GM21786 (cell line): Measurements from ENCODE around the gene EFCAB9.
A peak's percentile ranks its signal among the peaks of the same experiment; 100 is the strongest.
"Not testable (repeated sequence)": the region's sequence is repeated elsewhere in the genome, so short reads cannot be mapped to it uniquely, and the experiment has no call there.

Experiments used
- ATAC-seq: cut with Tn5 transposase; IDR thresholded peaks from one replicate; pipeline ENCODE4 v1.9.1; 2021; ENCODE audit not compliant: unreplicated experiment

EFCAB9 gene

GRCh38 chr5:172193872-172194271, at the start of gene EFCAB9:
TSS of gene EFCAB9 (plus strand) at chr5:172194172. CDS start at chr5:172194173, 1 bp downstream.
- ATAC-seq: no peak

GRCh38 chr5:172144291-172144815, 49.6 kb upstream of the EFCAB9 start:
- peak; percentile 75 for ATAC-seq

DNA sequence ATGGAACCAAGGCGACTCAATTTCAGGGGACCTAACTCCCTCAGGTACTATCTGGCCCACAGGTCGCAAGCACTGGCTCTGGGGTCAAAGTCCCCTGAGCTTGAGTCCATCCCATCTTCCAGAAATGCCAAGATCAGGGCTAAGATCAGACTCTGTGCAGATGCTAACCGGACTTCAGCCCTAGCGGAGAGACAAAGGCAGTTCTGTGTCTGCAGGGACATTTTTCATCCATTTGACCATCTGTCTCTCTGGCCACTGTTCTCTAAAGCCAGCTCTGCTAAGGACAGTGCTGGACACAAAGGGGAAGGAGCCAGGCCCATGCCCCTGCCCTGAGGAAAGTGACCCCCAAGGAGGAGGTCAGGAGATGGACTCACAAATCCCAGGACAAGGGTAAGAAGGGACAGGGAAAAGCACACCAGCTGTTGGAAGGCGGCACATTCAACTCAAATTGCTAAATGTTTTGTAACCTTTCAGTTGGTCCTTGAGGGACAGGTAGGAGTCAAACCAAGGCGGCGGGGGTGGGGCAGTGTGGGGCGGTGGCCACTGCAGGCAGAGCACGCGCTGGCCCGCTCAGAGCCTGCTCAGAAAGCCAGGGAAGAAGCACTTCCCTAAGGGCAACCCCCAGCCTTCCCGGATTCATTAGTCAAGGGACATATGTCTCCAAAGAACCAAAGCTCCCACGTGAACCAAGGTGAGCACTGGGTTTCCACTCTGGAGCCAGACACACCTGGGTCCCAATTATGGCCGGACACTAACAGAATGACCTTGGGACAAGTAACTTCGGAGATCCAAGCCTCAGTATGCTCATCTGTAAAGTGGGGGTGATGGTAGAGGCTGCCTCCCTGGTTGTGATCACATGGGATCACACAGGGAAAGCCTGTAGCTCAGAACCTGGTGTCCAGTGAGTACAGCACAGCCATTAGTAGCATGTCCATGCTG, 48.8 kb upstream of the EFCAB9 start:
- ATAC-seq: no peak

DNA sequence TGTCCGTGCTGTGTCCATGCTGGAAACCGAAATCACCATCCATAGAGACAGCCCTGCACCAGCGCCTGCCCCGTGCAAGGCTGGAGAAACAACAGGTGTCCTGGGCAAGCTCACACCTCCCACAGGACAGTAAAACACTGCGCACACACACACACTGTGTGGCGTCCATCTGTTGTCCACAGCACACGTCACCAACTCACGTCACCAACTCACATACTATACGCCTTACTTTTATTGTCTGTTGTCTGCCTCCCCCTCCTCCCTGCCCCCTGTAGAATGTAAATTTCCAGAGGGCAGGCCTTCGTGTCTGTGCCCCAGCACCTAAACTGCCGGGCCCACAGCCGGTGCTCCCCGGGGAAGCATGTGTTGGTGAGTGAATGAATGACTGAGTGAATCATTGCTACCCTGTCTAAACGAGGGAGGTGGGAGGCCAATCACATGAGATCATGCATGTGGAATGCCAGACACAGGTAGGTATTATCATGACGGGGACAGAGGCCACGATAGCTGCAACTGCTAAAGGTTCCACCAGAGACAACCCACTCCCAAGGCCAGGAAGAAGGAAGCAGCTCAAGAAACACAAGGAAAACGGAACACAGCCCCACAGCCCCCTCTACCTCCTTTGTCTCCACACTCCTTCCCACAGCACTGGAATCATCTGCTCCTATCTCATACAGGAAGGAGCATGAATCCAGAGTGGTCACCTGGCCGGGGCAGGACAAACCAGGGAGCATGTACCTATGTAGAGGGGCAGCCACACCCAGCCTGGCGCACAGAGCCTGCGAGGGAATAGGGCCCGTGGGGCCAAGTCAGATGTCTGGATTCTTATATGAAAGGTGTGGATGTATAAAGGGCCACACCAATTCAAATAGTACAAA, 47.9 kb upstream of the EFCAB9 start:
- ATAC-seq: no peak

GRCh38 chr5:172146748-172147092, 47.3 kb upstream of the EFCAB9 start:
- no peak for ATAC-seq

- ATAC-seq: no peak
Observed at GRCh38 chr5:172147857-172148256, 46.1 kb upstream of the EFCAB9 start.

GRCh38 chr5:172148381-172148780, 45.6 kb upstream of the EFCAB9 start:
- no peak for ATAC-seq

DNA sequence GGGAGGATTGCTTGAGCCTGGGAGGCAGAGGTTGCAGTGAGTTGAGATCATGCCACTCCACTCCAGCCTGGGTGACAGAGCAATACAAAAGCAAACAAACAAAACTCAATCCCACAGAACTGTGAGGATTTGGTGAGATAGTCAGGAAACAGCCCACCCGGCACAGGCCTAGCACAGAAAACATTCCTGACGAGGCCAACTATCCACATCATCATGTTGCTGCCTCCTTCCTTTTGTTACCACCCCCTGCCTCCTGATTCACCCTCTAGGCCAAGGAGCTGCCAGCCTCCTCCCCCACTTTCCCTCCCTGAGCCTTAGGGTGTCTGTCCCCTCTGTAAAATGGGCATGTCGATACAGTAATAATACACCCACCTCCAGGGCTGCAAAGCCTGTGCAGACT, 44.9 kb upstream of the EFCAB9 start:
- ATAC-seq: no peak

- ATAC-seq: not testable (repeated sequence)
Observed at GRCh38 chr5:172149481-172149880, 44.5 kb upstream of the EFCAB9 start.

DNA sequence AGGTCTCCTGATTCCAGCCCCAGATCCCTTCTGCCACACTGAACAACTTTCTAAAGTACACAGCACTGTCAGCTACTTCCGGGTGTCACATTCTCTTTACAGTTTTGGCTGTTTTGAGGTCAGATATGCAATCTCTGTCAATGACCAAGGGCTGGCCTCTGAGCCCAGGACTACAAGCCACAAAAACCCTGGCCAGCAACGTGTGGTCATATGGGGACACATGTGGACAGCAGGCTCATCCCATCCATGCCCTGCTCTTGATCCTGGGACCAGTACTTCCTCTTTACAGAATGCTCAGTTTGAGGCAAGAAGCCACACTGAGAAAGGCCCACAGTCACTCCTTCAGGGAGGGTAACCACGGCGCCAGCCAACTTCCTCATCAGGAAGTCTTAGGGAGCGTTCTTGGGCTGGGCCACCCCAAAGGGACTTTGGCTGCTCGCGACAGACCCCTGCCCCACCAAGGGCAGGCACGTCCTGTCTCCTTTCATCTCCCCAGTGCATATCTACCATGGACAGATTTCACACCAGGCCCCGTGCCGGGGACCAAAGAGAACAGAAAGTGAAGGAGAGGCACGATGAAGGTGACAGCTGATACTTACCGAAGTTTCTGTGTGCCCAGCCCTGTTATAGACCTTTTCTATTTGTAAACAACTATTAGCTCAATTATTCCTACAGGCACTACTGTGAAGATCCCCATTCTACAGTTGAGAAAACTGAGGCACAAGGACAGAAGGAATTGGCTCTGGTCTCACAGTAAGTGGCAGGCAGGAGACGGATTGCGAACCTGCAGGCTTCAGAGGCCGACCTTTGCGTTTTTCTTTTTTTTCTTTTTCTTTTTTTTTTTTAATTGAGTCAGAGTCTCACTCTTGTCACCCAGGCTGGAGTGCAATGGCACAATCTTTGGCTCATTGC, 43.2 kb upstream of the EFCAB9 start:
- ATAC-seq: peak; percentile 66

DNA sequence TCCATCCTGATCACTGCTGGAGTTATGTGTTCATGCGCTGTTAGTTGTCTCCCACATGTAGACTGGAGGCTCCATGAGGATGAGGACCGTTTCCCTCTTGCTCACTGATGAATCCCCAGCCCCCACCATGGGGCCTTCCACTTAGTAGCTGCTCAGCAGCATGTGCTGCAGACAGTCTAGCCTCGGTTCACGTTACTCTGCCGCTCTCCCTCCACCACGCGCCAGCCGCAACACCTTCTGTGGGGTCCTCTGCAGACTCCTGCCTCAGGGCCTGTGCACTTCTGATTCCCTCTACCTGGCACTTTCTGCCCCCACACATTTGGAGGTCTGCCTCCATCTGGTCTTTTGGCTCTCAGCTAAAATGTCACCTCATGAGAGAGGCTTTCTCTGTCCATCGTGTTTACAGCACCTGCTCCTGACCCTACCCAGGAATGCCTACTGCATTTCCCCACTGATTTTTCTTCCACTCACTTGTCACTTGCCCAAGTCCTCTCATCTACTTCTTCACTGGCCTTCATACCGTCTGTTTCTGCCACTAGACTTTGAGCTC, 42.2 kb upstream of the EFCAB9 start:
- no peak for ATAC-seq

DNA sequence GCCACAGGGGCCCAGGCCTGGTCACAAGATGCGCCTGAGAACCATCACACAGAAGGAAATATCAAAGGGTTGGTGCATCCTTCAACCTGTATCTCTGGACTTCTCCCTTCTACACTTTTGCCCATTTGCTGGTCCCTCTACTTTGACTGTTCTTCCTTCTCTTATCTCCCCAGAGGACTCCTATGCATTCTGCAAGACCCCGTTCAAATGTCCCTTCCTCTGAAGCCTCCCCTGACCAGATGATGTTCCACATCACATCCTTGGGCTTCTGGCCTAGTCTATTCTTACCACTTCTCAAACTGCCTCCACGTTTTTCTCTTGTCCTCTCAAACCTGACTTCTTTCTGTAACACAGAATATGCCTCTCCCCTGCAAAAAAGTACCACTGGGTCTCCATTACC, 40.3 kb upstream of the EFCAB9 start:
- ATAC-seq: no peak

DNA sequence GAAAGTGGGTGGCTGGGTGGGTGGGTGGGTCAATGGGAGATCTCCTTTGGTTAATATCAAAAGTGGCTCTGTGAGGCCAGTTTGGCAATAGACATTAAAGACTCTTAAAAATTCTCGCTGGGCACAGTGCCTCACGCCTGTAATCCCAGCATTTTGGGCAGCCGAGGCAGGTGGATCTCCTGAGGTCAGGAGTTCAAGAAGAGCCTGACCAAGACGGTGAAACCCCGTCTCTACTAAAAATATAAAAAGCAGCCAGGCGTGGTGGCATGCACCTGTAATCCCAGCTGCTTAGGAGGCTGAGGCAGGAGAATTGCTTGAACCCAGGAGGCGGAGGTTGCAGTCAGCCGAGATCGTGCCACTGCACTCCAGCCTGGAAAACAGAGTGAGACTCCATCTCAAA, 38.9 kb upstream of the EFCAB9 start:
- ATAC-seq: peak; percentile 22

- ATAC-seq: no peak
Observed at GRCh38 chr5:172156541-172156994, 37.4 kb upstream of the EFCAB9 start.

- ATAC-seq: no peak
Observed at GRCh38 chr5:172159016-172159415, 35.0 kb upstream of the EFCAB9 start.

DNA sequence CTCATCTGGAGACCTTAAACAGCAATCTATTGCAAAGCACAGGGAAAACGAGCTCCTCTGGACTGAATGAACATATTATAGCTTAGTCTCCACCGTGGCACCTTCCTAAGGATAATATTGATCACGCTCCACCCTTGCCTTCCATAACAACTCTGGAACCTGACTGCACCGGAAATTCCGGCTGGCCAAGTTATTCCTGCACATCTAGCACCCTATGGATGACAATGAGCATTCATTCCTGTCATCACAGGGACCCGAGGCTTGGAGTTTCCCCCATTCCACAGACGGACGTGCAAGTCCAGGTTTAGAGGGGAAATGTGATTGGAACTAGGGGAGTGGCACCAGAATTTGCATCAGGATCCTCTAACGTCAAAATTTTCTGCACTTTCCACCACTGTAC, 33.5 kb upstream of the EFCAB9 start:
- ATAC-seq: no peak

GRCh38 chr5:172162323-172162986, 31.5 kb upstream of the EFCAB9 start:
- no peak for ATAC-seq

DNA sequence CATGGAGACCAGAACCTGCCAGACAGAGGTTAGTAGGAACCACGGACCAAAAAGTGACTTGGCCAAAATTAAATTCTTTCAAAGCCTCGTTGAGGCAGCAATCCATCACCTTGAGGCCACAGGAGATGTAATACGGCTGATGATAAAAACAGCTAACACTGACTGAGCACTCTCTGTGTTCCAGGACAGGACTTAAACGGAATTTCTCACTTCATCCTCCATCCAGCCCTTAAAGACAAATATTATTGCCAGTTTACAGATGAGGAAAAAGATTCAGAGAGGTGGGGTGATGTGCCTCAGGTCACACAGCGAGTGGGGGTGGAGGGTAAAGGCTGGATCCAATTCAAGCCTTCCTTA, 31.0 kb upstream of the EFCAB9 start:
- no peak for ATAC-seq

DNA sequence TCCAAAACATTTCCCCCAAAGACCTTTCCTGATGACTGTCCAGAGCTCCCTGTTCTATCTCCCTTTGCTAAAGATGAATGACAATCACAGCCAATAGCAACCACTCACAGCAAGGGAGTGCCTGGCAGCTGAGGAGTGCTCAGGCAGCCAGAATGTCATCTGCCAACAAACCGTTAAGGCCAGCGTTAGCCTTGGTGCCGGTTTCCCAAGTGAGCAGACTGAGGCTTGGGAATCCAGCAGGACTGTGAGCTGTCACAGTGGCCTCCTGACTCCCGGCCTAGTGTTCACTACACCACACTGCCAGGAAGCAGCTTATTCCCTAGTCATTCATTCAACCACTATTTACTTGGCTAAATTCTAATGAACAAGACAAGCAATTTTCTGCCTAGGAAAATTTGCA, 30.6 kb upstream of the EFCAB9 start:
- no peak for ATAC-seq

DNA sequence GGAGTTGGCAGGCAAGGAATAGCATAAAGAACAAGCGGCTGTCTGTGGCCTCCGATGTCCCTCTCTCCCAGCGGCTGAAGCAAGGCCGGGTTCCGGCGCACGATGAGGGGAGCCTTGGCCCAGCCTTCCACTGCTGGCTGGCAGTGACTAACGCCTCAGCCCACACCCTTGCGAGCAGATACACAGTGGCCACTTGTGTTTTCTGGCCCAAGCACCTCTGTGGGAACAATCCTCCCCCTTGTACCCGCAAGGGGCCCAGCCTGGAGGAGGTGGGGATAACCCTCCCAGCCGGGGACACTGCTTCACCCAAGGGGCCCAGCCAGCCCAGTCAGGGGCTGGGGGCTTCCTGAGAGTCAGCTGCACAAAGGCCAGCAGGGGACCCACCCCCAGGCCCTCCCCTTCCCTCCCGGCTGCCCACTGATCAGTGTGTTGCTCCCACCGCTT, 29.2 kb upstream of the EFCAB9 start:
- ATAC-seq: no peak
